Hepatocyte (in vitro differentiated cells): ENCODE measurements around the gene HIRIP3. TPM values are rescaled to one million over a fixed set of nuclear protein-coding genes. Genes with fewer than 3 reads are reported as not detected.

ENCODE experiments used
- DNase-seq: peaks from one replicate; pipeline ENCODE4 v3.0.0-alpha.2; 2016; ENCODE audit warnings: low spot score
- H2AFZ ChIP-seq: fragments of 200-600 bp; sonication (generic); 2 replicates; pipeline ENCODE4 v1.6.0; 2016; ENCODE audit warnings: antibody characterized with exemption, mild to moderate bottlenecking
- H3K27ac ChIP-seq: fragments of 200-600 bp; sonication (generic); 2 replicates; pipeline ENCODE4 v1.5.1; 2016; ENCODE audit warnings: mild to moderate bottlenecking
- H3K27me3 ChIP-seq: fragments of 200-600 bp; sonication (generic); 2 replicates; pipeline ENCODE4 v1.6.1; 2016
- H3K36me3 ChIP-seq: fragments of 200-600 bp; sonication (generic); replicated peaks from 2 replicates; pipeline ENCODE4 v1.5.1; 2016; ENCODE audit warnings: low read depth; ENCODE audit not compliant: insufficient read depth
- H3K4me1 ChIP-seq: fragments of 200-600 bp; sonication (generic); 2 replicates; pipeline ENCODE4 v1.5.1; 2016; ENCODE audit warnings: mild to moderate bottlenecking, moderate library complexity; ENCODE audit not compliant: insufficient read depth
- H3K4me2 ChIP-seq: fragments of 200-600 bp; sonication (generic); 2 replicates; pipeline ENCODE4 v1.6.0; 2016
- H3K4me3 ChIP-seq: fragments of 200-600 bp; sonication (generic); 2 replicates; pipeline ENCODE4 v1.5.1; 2016; ENCODE audit warnings: mild to moderate bottlenecking
- H3K79me2 ChIP-seq: fragments of 200-600 bp; sonication (generic); 2 replicates; pipeline ENCODE4 v1.6.0; 2017; ENCODE audit warnings: mild to moderate bottlenecking
- H3K9me2 ChIP-seq: fragments of 200-600 bp; sonication (generic); replicated peaks from 2 replicates; pipeline ENCODE4 v1.6.0; 2017; ENCODE audit warnings: mild to moderate bottlenecking; ENCODE audit not compliant: insufficient read depth
- H3K9me3 ChIP-seq: fragments of 200-600 bp; sonication (generic); 2 replicates; pipeline ENCODE4 v1.5.1; 2016; ENCODE audit warnings: low read depth, mild to moderate bottlenecking
- H4K20me1 ChIP-seq: fragments of 200-600 bp; sonication (generic); 2 replicates; pipeline ENCODE4 v1.6.0; 2016; ENCODE audit warnings: mild to moderate bottlenecking; ENCODE audit not compliant: insufficient read depth, poor library complexity, severe bottlenecking
- EZH2 ChIP-seq: fragments of 200-600 bp; sonication (generic); IDR thresholded peaks from 2 replicates; pipeline ENCODE4 v1.6.1; 2016; ENCODE audit warnings: antibody characterized with exemption, mild to moderate bottlenecking, borderline replicate concordance
- EZH2phosphoT487 ChIP-seq: fragments of 200-600 bp; sonication (generic); IDR thresholded peaks from one replicate; pipeline ENCODE4 v1.6.1; 2018; ENCODE audit warnings: antibody characterized with exemption, mild to moderate bottlenecking, low read depth, moderate library complexity; ENCODE audit not compliant: unreplicated experiment, severe bottlenecking
- WGBS: methylation state at CpG from one replicate; pipeline ENCODE4 v1.1.6; 2016; ENCODE audit warnings: low lambda C conversion rate; ENCODE audit errors: missing lambda C conversion rate; 5-methylcytosine and 5-hydroxymethylcytosine counted together
- polyA plus RNA-seq: library from polyadenylated mRNA; unstranded; fragments of >200 nt; fragmentation: Nextera tagmentation; extraction: Ambion mirVana; gene quantifications from 2 replicates; pipeline ENCODE4 v1.2.1, GENCODE V29; 2016
- total RNA-seq: library from RNA; depleted of rRNA; stranded (reverse); fragments of >200 nt; gene quantifications from 2 replicates; pipeline ENCODE4 v1.2.3, GENCODE V29; 2014
- TF ChIP-seq, protein P1 (sequence below): fragments of 200-600 bp; sonication (generic); IDR thresholded peaks from 2 replicates; pipeline ENCODE4 v1.5.1; 2016; ENCODE audit warnings: antibody characterized with exemption, mild to moderate bottlenecking; ENCODE audit not compliant: poor library complexity

HIRIP3 gene
- total and polyA plus RNA-seq, 2 experiments from 2014 or later = 10.6 to 12.9 TPM

DNA sequence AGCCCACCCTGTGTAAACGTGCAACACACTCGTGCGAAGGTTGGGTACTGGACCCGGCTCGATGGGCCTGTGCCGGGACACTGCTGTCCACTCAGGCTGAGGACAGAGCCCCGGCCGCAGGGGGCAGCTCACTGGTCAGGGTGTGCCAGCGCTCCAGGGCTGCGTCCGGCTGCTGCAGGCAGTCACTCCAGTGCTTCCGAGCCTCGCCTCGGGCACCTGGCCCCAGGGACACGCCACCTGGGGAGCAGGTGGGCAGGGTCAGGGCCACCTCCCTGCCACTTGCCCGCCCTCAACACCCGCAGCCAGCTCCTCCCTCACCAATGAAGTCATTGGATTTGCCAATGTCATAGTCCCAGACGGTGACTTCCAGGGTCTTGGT, 10.7 kb upstream of the HIRIP3 start:
- Histone ChIP-seq H3K4me3 (no peak overlapping the region), H4K20me1 (no peaks in the 10 kb centered on the region), H3K4me1 (no peaks in the 10 kb centered on the region), H3K79me2 (no peaks in the 10 kb centered on the region), H2AFZ (no peak overlapping the region), H3K4me2 (no peak overlapping the region), H3K27ac (no peak overlapping the region), H3K36me3 (no peaks in the 10 kb centered on the region), H3K9me2 (no peaks in the 10 kb centered on the region), H3K27me3 (peaks cover 12% of the 10 kb centered on the region), H3K9me3 (no peaks in the 10 kb centered on the region)
- 93% methylated on average over 16 of the region's 18 CpGs for WGBS
- TF ChIP-seq, protein P1, sequence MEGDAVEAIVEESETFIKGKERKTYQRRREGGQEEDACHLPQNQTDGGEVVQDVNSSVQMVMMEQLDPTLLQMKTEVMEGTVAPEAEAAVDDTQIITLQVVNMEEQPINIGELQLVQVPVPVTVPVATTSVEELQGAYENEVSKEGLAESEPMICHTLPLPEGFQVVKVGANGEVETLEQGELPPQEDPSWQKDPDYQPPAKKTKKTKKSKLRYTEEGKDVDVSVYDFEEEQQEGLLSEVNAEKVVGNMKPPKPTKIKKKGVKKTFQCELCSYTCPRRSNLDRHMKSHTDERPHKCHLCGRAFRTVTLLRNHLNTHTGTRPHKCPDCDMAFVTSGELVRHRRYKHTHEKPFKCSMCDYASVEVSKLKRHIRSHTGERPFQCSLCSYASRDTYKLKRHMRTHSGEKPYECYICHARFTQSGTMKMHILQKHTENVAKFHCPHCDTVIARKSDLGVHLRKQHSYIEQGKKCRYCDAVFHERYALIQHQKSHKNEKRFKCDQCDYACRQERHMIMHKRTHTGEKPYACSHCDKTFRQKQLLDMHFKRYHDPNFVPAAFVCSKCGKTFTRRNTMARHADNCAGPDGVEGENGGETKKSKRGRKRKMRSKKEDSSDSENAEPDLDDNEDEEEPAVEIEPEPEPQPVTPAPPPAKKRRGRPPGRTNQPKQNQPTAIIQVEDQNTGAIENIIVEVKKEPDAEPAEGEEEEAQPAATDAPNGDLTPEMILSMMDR = no peak
- TF ChIP-seq EZH2phosphoT487 (no peak), EZH2 (no peak)
- DNase-seq = no peak

DNA sequence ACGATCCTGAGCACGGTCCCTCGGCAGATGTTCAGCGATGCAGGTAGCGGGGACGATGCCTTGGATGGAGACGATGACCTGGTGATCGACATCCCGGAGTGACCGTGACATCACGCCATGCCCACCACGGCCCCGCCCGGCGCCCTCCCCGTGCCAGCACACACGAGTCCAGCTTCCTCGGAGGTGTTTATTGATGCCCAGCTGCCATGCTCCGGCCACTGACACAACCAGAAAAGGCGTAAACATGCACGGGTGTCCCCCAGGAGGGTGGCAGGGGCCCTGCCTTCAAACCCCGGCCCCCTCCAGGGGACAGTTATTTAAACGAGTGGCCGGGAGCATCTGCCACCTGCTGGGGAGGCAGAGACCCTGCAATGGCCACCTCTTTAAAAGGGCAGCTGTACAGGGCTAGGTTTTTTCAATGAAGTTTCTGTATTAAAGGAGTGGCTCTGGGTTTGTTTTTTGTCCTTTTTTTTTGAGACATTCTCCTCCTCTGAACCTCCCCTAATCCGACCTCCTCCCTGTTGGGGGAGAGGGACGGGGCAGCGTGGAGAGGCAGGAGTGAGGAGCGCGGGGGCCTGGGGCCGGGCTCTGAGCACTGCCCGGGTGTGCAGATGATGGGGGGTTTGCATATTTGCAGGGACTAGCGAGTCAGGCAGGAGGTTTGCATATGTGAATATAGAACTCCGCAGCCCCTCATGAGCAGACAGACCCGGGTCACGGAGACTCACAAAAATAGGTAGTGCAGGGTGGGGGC, 10.1 kb upstream of the HIRIP3 start:
- TF ChIP-seq, protein P1 = peak; percentile 65
- TF ChIP-seq EZH2phosphoT487 = no peak
- TF ChIP-seq EZH2 = no peak
- Histone ChIP-seq H3K36me3 (no peaks in the 10 kb centered on the region), H3K9me2 (no peaks in the 10 kb centered on the region), H3K4me1 (no peaks in the 10 kb centered on the region), H3K27me3 (peaks cover 9% of the 10 kb centered on the region), H3K79me2 (no peaks in the 10 kb centered on the region), H3K9me3 (no peaks in the 10 kb centered on the region), H2AFZ (no peak overlapping the region), H3K4me3 (no peak overlapping the region), H3K27ac (no peak overlapping the region), H4K20me1 (no peaks in the 10 kb centered on the region), H3K4me2 (no peak overlapping the region)
- peak; percentile 61 for DNase-seq
- 78% methylated on average over 26 of the region's 35 CpGs for WGBS

DNA sequence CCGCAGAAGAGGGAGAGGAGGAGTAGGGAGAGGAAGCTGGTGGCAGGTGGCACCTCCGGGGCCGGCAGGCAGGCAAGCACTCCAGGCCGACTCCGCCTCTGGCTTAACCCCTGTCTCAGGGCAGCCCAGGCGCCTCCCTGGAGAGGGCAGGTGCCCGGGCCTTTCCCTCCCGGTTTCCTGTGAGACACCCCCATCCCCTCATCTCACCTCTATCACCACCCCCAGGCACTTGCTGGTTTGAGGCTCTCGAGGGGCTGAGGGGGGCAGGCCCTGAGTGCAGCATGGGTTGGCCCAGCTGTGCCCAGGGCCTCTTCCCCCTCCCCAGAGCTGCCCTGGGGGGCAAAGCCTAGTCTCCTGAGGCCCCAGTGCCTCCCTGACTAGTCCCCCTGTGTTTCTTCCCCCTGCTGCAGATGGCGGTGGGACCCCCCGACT, 9.4 kb upstream of the HIRIP3 start:
- peaks cover 2% of the 10 kb centered on the region for H3K27me3 ChIP-seq
- no peak overlapping the region for H2AFZ ChIP-seq
- DNase-seq = no peak
- TF ChIP-seq, protein P1 = no peak
- TF ChIP-seq EZH2 (no peak), EZH2phosphoT487 (no peak)
- no peaks in the 10 kb centered on the region for H3K4me1 ChIP-seq
- H4K20me1 ChIP-seq = no peaks in the 10 kb centered on the region
- no peak overlapping the region for H3K4me3 ChIP-seq
- H3K27ac ChIP-seq = no peak overlapping the region
- H3K36me3 ChIP-seq = no peaks in the 10 kb centered on the region
- no peaks in the 10 kb centered on the region for H3K9me3 ChIP-seq
- no peak overlapping the region for H3K4me2 ChIP-seq
- no peaks in the 10 kb centered on the region for H3K9me2 ChIP-seq
- 84% methylated on average over 9 of the region's 11 CpGs for WGBS
- no peaks in the 10 kb centered on the region for H3K79me2 ChIP-seq
